NCI-H774 (cell line): Measurements from ENCODE around the gene REG1B.

Source experiments
- DNase-seq: peaks from one replicate; lab custom pipeline; 2025; lab: John Stamatoyannopoulos, UW

The REG1B gene, protein sequence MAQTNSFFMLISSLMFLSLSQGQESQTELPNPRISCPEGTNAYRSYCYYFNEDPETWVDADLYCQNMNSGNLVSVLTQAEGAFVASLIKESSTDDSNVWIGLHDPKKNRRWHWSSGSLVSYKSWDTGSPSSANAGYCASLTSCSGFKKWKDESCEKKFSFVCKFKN

DNA sequence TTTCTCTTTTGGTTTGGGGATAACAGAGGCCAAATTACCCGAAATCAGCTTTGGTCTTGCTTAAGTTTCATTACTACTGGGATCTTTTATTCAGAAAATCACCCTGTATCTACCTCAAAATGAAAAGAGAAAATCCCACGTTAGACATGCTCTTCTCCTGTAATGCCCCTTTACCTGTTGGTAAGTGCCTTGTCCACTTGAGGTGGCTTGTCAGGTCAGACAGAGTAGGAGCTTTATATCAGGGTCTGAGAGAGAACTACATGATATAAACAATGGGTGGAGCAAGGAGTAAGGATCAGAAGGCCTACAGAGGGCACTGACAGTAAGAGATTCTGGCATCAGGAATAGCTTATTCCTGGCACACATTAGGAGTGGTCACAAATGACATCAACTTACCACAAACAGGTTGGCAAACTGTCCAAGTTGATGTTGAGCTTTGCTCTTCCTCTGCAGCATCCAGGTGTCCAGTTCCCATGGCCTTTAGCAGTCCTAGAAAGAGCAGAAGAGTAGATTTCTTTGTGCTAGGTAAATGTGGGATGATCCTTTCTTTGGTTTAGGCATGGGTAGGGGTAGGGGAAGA lies at the start of gene REG1B:
Gene REG1B, minus strand, starts transcription at position 209 of the 580 bp plus-strand sequence. CDS start 381 bp downstream, outside the sequence.
- no peak for DNase-seq

DNA sequence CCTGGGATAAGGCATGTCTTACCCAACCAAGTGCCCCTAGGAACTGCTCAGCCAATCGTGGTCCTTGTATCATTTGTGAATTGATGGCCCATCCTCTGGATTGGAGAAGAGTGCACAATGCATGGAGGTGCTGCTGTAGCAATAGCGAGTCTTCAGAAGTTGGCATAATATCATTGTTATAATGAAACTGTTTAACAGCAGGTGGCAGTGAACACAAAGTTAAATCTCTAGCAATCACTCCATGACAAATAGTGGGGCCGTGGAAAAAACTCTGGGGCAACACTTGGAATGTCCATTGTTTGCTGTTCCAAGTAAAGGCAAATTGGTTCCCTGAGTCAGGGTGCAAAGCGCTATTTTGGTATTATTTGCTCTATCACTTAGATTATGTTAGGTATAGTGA lies 43.9 kb upstream of the REG1B start:
- no peak for DNase-seq

DNA sequence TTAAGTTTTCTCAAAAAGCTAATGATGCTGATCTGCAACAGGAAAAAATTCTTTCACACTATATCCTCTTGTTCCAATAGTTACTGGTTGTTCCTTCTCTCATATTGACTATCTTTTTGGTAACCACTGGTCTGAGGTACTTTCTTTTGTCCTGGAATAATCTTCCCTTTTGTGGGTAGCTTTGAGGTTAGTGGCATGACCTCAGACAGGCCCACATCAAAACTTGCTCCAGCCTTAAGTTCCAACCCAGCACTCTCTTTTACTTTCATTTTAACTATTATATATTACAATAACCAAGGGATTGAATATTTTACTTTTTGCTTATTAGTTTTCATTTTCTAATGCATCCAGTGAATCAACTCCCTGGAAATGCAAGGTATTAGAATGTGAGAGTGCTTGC lies 42.0 kb upstream of the REG1B start:
- DNase-seq: no peak

DNA sequence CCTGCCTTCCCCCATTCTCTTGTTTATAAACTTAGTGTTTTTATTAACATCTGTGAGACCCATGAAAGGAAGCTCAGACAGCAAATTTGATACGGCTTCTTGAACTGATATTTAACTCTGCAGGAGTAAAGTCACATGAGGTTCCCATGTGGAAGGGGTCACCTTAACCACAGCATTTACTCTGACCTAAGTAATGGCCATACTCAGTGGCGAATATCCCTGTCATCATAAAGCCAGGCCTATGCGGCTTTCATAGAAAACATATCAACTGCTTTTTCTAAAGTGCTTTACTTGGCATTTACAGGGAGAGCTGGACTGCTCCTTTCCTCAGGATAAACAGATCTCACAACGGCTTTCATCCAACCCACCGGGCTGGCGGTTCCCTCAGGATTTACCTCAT lies 41.5 kb upstream of the REG1B start:
- no peak for DNase-seq

DNA sequence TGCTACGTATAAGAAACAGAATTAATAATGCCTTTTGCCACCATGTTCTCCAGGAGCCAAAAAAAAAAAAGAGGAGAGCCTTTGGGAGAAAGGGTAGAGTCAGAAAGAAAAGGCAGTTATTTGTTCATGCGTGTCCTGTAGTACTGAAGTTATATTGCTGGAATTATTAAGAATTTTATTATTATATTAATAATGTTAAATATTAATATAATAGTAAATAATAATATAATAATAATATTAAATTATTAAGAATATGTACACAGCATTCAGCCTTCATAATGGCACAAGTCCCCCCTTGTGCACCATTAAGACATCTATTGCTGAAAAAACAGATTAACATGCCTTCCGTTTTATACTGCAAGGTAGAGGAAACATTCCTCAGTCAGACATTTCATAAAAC lies 40.6 kb upstream of the REG1B start:
- no peak for DNase-seq

DNA sequence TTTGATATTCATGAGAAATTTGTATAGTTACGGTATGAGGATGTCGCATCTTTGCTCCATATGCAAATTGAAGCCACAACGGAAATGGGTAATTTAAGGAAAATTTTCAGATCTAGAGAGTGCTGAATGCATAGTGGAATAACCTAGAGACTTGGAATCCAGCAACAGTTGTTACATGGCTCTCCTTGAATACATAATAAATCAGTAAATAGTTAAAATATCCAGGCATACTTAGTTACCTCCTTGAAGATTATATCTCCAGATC lies 37.9 kb upstream of the REG1B start:
- no peak for DNase-seq

DNA sequence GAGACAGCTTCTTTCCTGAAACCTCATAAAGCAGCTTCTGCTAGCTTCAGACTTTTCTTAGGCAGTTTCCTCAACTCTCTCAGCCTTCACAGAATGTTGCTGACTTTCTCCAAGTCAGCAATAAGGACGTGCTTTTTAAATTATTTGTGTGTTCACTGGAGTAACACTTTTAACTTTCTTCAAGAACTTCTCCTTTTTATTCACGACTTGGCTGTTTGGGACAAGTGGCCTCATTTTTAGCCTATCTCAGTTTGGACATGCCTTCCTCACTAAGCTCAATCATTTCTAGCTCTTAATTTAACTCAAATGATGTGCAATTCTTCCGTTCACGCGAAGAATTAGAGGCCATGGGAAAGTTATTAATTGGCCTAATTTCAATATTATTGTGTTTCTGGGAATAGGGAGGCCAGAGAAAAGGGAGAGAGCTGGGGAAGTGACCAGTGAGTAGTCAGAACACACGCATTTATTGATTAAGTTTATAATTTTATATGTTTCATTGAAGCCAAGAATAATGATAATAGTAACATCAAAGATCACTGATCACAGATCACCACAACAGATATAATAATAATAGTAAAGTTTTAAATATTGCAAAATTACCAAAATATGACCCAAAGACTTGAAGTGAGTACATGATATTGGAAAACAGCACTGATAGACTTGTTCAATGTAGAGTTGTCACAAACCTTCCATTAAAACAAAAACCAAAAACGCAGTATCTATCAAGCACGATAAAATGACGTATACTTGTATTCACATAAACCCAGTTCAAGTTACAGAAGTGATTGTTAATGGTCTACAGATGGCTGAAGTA lies 37.3 kb upstream of the REG1B start:
- DNase-seq: no peak

DNA sequence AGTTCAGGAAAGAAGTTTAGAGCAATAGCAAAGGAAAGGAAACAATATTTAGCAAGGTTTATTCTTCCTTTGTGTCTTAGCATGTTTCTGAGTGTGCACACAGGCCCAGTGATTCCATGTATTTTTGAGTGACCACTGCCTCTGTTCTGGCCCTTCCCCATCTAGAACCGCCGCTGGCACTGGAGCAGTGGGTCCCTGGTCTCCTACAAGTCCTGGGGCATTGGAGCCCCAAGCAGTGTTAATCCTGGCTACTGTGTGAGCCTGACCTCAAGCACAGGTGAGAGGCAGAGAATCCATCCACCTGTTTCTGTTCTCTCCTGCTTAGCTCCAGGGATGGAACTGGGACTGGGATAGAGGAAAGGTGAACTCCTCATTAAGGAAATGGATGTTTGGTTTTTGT lies 34.9 kb upstream of the REG1B start:
- no peak for DNase-seq

DNA sequence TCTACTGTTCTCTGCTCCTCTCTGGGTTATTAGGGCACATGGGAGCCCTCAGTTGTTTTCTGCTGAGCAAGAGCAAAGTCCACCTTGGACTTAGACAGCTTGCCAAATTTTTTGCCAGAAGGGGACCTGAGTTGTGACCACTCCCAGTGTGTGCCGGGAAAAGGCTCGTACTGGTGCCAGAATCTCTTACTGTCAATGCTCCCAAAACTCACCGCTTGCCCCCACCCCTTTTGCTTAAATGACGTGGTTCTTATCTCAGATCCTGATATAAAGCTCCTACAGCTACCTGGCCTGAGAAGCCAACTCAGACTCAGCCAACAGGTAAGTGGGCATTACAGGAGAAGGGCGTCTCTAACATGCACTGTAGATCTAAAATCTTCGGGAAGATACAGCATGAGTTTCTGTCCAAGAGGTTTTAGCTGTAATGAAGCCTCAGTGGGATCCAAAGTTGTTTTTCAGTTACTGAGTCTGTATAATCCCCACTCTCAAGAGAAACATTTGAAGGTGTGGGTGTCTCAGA lies 32.5 kb upstream of the REG1B start, which contains the start of gene REG1A:
Gene REG1A, plus strand, starts transcription at position 295 of the 520 bp plus-strand sequence. CDS start 374 bp downstream, outside the sequence.
- DNase-seq: no peak

DNA sequence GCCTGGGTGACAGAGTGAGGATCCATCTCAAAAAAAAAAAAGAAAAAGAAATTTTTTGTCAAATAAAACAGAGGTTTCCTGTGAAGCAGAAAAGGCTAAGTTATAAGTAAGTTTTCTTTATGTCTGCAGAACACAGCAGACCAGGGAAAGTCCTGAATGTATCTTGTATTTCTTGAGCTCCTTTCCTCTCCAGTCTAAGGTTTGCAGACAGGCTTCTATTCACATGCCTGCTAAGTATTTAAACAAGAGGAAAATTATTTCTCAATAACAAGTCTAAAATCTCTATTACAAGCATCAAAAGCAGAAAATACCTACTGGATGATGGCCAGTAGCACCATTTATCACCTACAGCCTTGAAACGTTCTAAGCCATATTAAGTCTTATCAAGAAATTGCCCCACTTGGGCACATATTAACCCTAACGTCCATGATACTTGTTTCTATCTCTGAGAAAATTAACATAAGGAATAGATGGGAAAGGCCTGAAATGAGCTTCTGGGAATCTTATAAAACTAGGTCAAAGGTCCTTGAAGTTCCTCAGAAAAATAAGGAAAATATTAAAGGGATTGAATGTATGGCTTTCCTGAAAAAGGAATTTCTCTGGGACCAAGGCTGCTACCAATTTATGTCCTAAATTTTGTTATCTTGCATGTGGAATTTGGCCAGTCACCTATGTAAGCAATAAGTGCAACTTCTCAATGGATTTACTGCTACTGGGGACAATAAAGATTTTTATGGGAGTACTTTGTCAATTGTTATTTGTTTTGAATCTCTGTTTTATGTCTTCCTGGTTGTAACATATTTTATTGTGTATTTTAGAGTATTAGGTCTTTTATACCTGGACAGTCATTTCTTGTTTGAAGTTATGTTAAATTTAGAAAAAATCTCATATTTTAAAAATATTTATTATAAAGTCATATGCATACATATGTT lies 29.5 kb upstream of the REG1B start:
- no peak for DNase-seq

DNA sequence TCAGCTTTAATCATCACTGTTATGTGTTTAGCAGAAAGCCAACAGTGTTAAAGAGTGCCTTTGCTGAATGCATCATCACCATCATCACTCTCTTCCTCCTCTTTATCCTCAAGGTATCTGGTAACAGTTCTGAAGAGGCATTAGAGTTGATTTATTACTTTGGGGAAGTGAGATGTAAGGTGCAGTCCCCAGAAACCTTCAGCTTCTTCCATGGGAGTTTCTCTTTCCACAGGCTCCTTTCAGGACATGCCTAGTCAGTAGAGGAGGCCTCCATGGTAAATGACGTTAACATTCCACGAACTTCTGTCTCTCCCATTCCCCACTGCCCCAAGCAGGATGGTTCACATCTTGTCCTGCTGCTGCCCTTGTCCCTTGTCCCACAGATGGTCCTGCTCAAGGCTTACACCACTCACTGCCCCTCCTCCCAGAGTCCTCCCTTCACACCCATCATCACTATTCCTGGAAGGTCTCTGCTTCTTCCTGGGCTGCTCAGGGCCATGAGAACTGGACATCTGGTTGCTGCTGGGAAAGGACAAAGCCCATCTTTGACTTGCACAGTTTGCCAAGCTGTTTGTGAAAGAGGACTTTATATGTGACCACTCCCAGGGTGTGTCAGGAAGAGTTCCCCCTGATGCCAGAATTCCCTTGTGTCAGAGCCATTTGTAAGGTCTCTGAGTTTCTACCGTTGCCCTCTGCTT lies 27.2 kb upstream of the REG1B start:
- DNase-seq: no peak

DNA sequence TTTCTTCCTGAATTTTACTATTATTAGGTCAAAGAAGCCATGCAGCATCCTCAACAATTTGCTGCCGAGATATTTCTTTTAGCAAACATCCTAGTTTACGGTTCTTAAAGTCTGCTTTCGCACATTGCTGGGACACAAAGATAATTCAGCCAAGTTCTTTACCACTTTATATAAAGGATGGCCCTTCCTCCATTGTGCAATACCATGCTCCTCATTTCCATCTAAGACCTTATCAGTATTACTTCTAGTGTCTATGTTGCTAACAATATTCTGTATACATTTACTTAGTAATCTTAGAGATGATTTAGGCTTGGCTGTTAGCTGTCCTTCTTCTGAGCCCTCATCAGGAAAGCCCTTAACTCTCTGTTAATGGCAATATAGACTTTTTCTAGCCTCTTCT lies 24.5 kb upstream of the REG1B start:
- DNase-seq: no peak

DNA sequence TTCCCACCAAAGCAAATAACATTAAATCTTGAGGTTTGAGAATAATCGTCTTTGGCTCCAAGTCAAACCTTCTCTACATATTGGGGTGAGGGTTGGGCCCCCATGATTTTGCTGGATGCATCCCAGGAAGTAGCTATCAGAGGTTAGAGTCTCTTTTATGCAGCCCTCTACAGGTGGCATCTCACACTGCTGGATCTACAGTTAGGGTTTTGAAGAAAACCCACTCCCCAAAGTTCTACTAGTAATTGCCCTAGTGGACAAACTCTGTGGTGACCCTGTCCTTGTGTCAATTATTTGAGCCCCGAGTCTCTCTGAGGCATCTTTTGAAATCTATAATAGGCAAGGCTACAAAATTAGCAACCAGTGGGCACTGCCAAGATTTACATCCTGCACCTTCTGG lies 17.5 kb upstream of the REG1B start:
- DNase-seq: no peak

DNA sequence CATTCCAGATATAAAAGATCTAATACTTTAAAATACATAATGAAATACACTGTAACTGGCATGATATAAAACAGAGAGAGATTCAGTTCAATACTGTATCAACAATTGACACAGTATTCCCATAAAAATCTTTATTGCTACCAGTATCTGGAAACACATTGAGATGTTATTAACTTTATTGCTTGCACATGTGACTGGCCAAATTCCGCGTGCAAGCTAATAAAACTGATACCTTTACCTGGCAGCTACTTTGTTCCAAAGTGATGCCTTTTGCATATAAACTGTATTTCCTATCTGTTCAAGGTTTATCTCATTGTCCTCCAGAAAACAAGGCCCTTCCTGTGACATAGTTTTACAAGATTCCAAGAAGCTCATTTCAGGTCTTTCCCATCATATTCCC lies 15.4 kb upstream of the REG1B start:
- no peak for DNase-seq

DNA sequence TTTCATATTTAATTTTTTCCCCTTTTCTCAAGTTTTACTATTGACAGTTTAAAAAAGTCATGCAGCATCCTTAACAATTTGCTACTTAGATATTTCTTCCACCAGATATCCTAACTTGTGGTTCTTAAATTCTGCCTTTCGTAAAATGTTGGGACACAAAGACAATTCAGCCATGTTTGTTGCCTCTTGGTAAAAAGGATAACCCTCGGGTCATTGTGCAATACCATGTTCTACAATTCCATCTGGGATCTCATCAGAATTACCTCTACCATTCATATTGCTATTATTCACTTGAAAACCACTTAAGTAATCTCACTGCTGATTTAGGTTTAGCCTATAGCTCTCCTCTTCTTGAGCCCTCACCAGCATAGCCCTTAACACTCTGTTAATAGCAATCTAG lies 13.2 kb upstream of the REG1B start:
- no peak for DNase-seq

DNA sequence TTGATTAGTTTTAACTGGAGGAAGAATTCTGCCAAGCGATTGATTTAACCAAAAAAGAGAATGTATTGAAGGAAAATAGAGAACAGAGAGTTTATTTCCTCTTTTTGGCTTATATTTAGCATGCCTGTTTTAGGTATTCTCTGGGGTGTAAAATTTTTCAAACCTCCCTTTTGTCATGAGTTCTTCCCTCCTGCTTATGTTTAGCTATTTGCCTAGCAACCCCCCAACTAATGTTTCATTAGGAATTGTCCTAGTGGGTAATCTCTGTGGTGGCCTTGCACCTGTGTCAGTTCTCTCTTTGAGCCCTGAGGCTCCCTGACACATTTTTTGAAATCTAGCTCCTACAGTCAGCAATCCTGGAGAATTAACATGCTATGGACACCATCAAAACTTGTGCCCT lies 12.5 kb upstream of the REG1B start:
- no peak for DNase-seq

DNA sequence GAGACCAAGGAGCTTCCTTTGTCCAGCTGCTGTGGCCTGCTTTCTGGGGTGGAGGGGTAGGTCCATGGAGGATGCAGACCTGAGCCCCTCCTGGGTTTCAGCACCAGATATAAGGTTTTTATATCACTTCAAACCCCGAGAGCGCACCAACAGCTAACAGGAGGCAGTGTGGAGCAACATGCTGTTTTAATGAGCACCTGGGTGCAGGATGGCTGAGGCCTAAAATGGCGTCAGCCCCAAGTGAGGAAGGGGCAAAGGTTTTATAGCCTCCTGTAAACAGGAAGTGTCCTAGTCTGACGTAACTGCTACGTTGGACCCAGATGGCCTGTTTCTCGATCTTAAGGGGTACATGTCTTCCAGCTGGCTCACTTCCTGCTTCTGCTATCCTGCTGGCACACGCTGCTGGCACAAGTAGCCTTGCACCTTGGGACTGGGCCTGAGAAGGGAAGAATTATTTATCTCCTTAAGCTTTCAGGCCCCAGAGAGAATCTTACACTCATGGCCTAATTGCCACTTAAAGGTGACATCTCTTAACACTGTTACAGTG lies 11.4 kb upstream of the REG1B start:
- no peak for DNase-seq

DNA sequence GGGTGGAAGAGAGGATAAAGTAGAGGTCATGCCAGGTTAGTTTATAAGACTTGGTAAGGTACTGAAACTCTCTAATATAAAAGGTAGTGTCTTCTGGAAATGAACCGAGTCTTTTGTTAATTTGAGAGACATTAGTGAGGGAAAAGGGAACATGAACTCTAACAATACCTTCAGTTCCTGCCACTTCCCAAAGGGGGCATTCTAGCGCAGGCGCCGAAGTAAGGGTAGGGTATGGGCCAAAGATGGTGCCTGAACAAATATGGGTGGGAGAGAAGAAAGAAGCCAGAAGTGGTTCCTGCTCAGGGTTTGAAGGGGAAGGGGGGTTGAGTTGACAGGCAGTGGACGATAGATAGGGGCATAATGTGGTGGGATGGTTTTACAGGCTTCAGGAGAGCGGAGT lies 10.1 kb upstream of the REG1B start:
- DNase-seq: no peak

DNA sequence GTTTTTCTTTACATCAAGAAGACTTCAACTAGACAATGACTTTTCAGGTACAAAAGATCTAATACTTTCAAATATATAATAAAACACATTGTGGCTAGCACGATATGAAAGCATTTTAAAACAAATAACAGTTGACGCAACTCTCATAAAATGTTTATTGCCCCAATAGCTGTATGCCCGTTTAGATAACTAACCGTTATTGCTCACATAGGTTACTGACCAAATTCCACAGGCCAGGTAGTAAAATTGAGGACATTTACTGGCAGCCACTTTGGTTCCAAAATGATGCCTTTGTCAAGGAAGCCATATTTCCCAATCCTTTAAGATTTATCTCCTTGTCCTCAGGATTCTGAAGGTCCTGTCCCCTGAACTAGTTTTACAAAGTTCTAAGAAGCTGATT lies 2.9 kb upstream of the REG1B start:
- no peak for DNase-seq

DNA sequence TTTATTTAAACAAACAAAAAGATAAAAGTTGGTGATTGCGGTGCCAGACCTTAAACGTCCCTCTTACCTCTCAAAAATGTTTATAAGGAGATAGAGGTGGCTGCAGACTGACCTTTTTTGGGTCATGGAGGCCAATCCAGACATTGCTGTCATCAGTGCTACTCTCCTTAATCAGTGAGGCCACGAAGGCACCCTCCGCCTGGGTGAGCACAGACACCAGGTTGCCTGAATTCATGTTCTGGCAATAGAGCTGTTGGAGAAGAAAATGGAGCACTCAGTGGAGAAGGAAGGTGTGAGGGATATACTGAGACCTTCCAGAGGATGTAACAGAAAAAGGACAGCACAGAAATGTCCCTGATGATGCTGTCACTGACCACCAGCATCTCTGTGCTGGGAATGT lies 1.5 kb downstream of the REG1B start:
- no peak for DNase-seq

DNA sequence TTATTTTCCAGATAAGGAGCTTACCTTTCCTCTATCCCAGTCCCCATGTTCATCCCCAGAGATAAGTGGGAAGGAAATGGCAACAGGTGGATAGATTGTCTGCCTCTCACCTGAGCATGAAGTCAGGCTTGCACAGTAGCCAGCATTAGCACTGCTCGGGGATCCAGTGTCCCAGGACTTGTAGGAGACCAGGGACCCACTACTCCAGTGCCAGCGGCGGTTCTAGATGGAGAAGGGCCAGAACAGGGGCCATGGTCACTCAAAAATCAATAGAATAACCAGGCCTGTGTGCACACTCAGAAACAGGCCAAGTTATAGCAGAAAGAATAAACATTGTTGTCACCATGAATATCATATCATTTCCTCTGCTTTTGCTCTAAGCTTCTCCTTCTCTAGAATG lies 2.4 kb downstream of the REG1B start:
- no peak for DNase-seq
